Urinary bladder (tissue), 4 donors: ENCODE measurements around the gene THADA. TPM values are rescaled to one million over a fixed set of nuclear protein-coding genes. Genes with fewer than 3 reads are reported as not detected.
"Not testable (repeated sequence)": the region's sequence is repeated elsewhere in the genome, so short reads cannot be mapped to it uniquely, and the experiment has no call there.

ENCODE experiments used
- DNase-seq: peaks from one replicate; pipeline ENCODE4 v3.0.0-alpha.2; 2015; ENCODE audit errors: extremely low spot score
- H3K27ac ChIP-seq: one replicate; pipeline ENCODE4 v1.5.1; 2013; ENCODE audit warnings: low read depth, mild to moderate bottlenecking, moderate library complexity
- H3K36me3 ChIP-seq: one replicate; pipeline ENCODE4 v1.6.1; 2013; ENCODE audit warnings: mild to moderate bottlenecking, moderate library complexity; ENCODE audit not compliant: insufficient read depth
- H3K4me1 ChIP-seq: one replicate; pipeline ENCODE4 v1.6.1; 2013; ENCODE audit warnings: mild to moderate bottlenecking, moderate library complexity; ENCODE audit not compliant: insufficient read depth
- H3K4me3 ChIP-seq: one replicate; pipeline ENCODE4 v1.5.1; 2013; ENCODE audit warnings: low read depth, low read length
- WGBS: extraction: QIAGEN DNeasy Blood & Tissue Kit; methylation state at CpG from one replicate; pipeline ENCODE4 v1.1.7; 2013; 5-methylcytosine and 5-hydroxymethylcytosine counted together
- polyA plus RNA-seq: library from polyadenylated mRNA; stranded (reverse); fragments of 200-250 nt; gene quantifications from one replicate; pipeline ENCODE4 v1.2.3, GENCODE V29; 2013
- total RNA-seq: library from RNA; depleted of rRNA; stranded (reverse); fragments of >200 nt; gene quantifications from one replicate; pipeline ENCODE4 v1.2.3, GENCODE V29; 2014
- donor health status: healthy with polysubstance abuse.
- donor health status: healthy.

Gene THADA
- total and polyA plus RNA-seq, 2 donors: 12.2 to 71.6 TPM

DNA sequence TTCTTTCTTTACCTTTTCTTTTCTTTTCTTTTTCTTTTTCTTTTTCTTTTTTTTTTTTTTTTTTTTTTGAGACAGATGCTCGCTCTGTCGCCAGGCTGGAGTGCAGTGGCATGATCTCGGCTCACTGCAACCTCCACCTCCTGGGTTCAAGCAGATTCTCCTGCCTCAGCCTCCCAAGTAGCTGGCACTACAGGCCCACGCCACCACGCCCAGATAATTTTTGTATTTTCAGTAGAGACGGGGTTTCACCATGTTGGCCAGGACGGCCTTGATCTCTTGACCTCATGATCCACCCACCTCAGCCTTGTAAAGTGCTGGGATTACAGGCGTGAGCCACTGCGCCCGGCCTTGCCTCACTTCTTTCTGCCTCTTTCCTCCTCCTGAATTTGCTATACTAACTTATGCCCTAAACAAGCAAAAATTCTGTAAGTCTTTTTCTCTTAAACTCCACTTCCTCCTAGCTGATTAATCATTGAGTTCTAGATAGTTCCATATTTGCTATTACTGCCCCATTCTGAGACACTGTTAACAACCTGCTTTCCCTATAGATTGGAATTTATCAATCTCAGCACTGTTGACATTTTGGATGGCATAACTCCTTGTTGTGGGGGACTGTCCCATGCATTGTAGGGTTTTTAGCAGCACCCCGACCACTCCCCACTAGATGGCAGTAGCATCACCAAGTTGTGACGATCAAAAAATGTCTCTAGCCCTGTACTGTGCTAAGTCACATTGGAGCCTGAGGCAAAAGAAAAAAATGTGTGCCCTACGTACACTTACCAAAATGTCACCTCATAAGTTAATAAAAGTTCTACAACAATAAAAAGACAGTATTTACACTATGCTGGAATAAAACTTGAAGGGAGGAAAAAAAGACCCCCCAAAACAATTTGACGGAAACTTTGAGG is 16.4 kb upstream of the THADA start:
- no peak overlapping the region for H3K4me3 ChIP-seq
- WGBS: 58% methylated on average over 14 of the region's 14 CpGs
- no peaks in the 10 kb centered on the region for H3K4me1 ChIP-seq
- H3K27ac ChIP-seq: no peak overlapping the region
- H3K36me3 ChIP-seq: no peaks in the 10 kb centered on the region
- DNase-seq: peak; percentile 41

DNA sequence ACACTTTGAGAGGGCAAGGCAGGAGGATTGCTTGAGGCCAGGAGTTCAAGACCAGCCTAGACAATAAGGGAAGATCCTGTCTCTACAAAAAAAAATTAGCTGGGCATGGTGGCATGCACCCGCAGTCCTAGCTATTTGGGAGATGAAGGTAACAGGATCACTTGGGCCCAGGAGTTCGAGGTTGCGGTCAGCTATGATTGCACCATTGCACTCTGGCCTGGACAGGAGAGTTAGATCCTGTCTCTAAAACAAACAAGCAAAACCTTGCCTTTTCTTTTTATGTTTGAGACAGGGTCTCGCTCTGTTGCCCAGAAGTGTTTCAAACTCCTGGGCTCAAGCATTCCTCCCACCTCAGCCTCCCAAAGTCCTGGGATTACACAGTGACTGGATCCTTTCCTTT is 14.5 kb upstream of the THADA start:
- Histone ChIP-seq H3K27ac (no peak overlapping the region), H3K4me3 (no peak overlapping the region), H3K36me3 (no peaks in the 10 kb centered on the region), H3K4me1 (no peaks in the 10 kb centered on the region)
- DNase-seq: no peak
- 96% methylated on average over 4 of the region's 4 CpGs for WGBS

DNA sequence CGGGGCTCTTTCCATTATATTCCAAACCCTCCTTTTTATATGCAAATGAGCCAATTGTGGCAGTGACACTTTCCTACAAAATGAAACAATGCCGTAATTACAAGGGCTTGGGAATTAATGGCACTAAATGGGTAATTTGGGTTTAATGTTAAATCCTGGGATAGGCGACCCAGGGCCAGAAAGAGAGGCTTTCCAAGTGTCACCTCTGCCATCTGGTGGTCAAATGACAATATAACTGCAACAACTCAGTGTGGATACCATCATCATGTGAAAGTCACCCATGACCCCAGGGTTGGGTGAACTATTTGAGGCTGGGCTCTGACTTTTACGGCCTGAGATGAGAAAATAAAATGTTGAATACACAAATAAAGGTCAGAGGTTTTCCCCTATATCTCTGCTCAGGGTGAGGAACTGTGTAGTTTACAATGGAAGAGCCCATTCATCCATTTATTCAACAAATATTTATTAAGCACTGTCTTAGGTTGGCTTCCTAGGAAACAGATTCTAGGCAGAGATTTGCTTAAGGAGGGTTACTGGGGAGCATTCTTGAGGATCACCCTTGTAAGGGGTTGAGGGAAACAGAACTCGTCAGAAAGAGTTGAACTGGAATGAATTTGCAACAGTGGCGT is 13.6 kb upstream of the THADA start:
- Histone ChIP-seq H3K36me3 (no peaks in the 10 kb centered on the region), H3K27ac (no peak overlapping the region), H3K4me3 (no peak overlapping the region), H3K4me1 (no peaks in the 10 kb centered on the region)
- WGBS: 49% methylated on average over 6 of the region's 6 CpGs
- no peak for DNase-seq

DNA sequence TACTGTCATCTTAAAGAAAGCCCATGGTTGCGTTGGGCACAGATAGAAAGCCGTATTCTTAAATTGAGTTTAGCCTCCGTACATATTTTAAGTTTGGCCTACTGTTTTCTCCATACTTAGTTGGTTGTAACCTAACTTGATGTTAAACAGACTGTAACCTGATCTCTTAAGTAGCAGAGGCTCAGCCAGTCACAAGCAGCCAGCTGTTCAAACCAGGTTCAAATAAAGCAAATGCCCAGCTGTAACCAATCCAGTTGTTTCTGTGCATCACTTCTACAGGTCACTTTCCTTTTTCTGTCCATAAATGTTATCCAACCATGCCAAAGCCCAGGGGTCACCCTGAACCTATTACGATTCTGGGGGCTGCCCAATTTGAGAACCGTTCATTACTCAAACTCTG is 10.0 kb upstream of the THADA start:
- H3K4me1 ChIP-seq: no peaks in the 10 kb centered on the region
- WGBS: 84% methylated on average over 5 of the region's 5 CpGs
- DNase-seq: no peak

DNA sequence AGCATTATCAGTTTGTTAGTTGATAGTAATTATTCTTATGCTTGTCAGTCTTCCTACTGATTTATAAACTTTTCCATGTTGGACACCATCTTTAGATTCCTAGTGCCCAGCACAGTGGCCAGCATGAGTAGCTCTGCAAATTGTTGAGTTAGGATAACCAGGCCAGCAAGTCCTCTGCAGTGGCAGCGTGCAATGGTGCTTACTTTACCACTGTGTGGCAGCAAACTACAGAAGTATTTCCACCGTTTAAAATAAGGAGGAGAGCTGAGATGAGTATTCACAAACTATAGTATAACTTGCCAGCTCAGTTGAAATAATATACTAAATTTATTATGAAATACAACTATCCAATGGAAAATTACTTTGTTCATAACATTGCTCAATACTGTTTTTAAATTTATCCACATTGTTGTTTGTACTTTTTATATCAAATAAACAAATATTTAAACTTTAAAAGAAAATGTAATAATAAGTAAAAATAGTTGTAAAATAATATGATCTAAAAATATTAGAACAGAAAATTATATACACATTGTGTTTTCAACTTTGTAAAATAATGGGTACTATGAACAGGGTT is 9.3 kb upstream of the THADA start:
- H3K36me3 ChIP-seq: no peaks in the 10 kb centered on the region
- WGBS: 10% methylated on average over 2 of the region's 2 CpGs
- DNase-seq: no peak
- H3K27ac ChIP-seq: no peak overlapping the region
- H3K4me3 ChIP-seq: no peak overlapping the region
- no peaks in the 10 kb centered on the region for H3K4me1 ChIP-seq

More for the DNA sequence above, 10.0 kb upstream of the THADA start:
- no peak overlapping the region for H3K27ac ChIP-seq
- no peak overlapping the region for H3K4me3 ChIP-seq
- H3K36me3 ChIP-seq: no peaks in the 10 kb centered on the region

DNA sequence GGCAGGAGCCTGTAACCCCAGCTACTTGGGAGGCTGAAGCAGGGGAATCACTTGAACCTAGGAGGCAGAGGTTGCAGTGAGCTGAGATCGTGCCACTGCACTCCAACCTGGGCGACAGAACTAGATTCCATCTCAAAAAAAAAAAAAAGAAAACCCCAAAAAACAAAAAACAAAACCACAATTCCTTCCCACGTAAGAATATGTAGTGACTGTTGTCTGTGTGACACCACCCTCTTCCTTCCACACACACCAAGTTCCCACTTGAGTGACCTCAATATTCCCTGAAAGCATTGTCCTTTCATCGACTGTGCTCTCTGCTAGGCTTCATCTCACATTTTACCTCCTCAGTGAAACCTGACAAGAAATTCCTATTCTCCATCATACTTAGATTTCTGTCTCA is 8.8 kb upstream of the THADA start:
- DNase-seq: no peak
- H3K27ac ChIP-seq: no peak overlapping the region
- no peaks in the 10 kb centered on the region for H3K4me1 ChIP-seq
- 82% methylated on average over 4 of the region's 4 CpGs for WGBS
- H3K36me3 ChIP-seq: no peaks in the 10 kb centered on the region
- no peak overlapping the region for H3K4me3 ChIP-seq

DNA sequence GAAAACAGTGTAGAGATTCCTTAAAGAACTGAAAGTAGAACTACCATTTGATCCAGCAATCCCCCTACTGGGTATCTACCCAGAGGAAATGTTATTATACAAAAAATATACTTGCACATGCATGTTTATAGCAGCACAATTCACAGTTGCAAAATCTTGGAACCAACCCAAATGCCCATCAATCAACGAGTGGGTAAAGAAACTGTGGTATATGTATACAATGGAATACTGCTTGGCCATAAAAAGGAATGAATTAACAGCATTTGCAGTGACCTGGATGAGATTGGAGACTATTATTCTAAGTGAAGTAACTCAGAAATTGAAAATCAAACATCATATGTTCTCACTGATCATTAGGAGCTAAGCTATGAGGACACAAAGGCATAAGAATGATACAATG is 4.8 kb upstream of the THADA start:
- not testable (repeated sequence) for H3K4me3 ChIP-seq, H3K36me3 ChIP-seq, DNase-seq, H3K4me1 ChIP-seq, H3K27ac ChIP-seq
- 61% methylated on average over 1 of the region's 1 CpG for WGBS

DNA sequence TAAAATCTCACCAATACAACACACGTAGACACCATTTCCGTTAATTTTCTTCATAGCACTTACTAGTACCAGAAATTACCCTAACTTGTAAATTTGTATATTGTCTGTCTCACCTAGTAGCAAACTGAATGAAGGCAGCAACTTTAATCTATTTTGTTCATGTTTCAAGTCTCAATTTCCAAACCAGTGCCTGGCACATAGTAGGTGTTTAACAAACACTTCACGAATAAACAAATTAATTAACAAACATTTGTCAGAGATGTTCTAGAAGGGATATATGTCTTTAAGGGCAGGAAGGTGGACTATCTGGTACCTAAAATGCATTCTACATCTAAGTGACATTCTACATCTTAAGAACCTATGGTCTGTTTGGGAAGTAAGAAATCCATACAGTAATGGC is 963 bp downstream of the THADA start:
- Histone ChIP-seq H3K27ac (no peak overlapping the region), H3K4me1 (no peaks in the 10 kb centered on the region)
- WGBS: 92% methylated on average over 3 of the region's 3 CpGs

DNA sequence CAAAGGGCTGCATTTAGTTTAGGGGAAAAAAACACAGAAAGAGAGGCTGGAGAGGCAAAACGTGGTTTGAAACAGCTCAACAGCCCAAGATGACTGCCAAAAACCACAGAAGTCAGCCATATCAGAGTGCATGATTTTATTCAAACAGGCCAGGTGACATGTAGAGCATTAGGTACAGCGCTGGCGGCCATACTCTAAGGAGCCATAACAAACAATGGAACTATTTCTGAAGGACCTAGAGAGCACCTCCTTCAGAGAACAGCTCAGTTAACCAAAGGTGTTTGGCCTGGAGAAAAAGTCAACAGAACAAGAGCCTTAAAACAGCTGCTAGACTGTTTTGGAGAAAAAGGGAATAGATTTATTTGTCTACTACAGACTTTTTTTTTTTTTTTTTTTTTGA is 2.6 kb downstream of the THADA start:
- no peak overlapping the region for H3K27ac ChIP-seq
- no peak overlapping the region for H3K4me3 ChIP-seq
- no peaks in the 10 kb centered on the region for H3K4me1 ChIP-seq
- no peak for DNase-seq
- peaks cover 4% of the 10 kb centered on the region for H3K36me3 ChIP-seq
- 87% methylated on average over 3 of the region's 3 CpGs for WGBS

More for the DNA sequence above, 963 bp downstream of the THADA start:
- DNase-seq: no peak
- peak overlapping the region; percentile 58 for H3K4me3 ChIP-seq
- H3K36me3 ChIP-seq: peaks cover 4% of the 10 kb centered on the region

DNA sequence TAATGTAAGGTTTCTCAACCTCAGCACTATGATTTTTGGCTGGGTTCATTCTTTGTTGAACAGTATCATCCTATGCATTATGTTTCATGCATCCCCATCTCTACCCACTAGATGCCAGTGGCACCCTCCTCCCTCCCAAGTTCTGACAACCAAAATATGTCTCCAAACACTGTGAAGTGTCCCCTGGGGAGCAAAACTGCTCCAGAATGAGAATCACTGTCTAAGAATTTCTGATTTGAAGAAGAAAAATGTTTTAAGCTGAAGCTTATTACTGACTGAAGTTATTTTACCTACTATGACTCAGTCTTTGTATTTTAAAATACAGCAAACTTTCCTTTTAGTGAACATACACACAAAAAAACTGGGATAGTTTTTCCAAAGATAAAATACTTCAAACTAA is 3.4 kb downstream of the THADA start:
- Histone ChIP-seq H3K36me3 (peaks cover 4% of the 10 kb centered on the region), H3K4me1 (no peaks in the 10 kb centered on the region), H3K27ac (no peak overlapping the region), H3K4me3 (no peak overlapping the region)
- no peak for DNase-seq

DNA sequence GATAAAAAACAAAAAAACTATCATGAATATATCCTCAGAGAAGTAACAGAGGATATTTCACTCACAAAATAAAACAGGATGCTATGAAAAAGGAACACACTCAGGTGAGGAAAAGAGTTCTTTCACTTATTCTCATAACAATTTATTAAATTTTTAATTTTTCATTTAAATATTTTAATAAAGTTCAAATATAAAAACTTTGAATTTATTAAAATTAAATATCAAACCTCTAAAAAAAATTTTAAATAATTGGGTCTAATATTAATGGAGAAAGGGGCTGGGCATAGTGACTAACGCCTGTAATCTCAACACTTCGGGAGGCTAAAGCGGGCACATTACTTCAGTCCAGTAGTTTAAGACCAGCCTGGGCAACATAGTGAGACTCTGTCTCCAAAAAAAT is 10.1 kb downstream of the THADA start:
- Histone ChIP-seq H3K4me1 (no peaks in the 10 kb centered on the region), H3K4me3 (no peak overlapping the region), H3K36me3 (peaks cover 2% of the 10 kb centered on the region), H3K27ac (no peak overlapping the region)
- DNase-seq: no peak
- WGBS: 97% methylated on average over 3 of the region's 3 CpGs

DNA sequence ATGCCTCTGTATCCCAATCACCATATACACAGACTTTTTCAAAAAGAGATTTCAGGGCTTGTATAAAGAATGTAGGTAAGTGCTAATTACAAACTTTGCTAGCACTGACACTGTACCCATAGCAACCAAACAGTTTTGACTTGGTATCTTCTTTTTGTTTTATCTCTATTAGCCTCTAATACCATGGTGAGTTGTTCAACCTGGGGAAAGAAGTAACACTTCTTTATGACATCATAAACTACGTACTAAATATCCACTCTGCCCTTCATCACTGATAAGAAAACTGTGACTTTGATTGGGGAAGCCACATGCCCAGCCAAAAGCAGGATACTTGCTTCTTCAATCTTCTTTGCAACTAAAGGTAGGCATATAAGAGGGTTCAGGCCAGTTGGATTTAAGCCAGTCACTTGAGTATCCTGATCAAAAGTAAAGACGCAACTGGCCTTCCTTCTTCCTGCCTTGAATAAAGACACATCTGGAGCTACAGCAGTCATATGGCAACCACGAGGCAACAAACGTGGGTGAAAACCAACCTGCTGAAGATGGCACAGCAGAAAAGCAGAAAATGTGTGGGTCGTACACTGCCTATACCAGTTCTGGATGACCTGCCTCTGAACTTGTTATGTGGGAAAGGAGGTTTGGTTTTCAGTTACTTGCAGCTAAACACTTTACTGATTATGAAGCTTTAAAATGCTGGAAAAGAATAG is 16.4 kb downstream of the THADA start:
- WGBS: 78% methylated on average over 5 of the region's 5 CpGs
- DNase-seq: no peak
- H3K4me3 ChIP-seq: no peak overlapping the region
- H3K4me1 ChIP-seq: no peaks in the 10 kb centered on the region
- H3K27ac ChIP-seq: no peak overlapping the region
- H3K36me3 ChIP-seq: peaks cover 7% of the 10 kb centered on the region

DNA sequence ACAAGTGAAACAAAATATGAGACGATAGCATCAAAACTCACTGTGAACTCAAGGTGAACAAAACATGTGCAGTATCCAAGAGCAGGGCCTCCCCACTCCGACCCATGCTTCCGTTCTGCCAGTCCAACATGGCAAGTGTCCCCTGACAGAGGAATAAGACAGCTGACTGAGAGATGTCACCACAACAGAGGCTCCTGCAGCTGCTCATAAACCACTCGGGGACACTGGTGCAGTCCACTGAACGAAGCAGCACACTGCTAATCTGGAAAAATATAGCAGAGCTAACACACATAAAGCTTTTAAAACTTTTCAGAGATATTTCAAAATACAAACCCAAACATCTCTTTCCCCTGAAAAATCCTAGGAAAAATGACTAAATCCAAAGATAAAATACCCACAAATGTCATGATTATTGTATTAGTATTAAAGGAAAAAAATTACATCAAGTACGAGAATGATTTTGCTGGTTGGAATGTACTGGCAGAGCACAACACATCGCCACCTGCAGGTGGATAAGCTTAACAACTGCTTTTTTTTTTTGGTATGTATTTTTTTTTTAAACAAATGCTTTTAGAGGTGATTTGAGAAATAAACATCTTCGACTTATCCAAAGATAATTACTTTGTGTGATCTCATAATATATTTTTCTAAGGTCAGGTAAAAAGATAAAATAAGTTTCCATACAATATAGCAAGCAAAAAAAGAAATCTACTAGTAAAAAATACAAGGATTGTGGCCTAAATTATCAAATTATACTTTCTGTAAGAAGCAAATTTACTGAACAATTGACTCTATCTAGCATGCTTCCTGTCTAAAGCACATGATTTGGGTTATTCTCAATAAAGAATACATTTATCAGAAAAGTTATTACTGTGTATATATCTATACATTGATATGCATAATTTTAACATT is 18.6 kb downstream of the THADA start:
- no peak for DNase-seq
- Histone ChIP-seq H3K27ac (no peak overlapping the region), H3K4me1 (no peaks in the 10 kb centered on the region), H3K4me3 (no peak overlapping the region), H3K36me3 (peaks cover 9% of the 10 kb centered on the region)
- 47% methylated on average over 8 of the region's 8 CpGs for WGBS
